ENCODE results near the gene UPK3A.

DNA sequence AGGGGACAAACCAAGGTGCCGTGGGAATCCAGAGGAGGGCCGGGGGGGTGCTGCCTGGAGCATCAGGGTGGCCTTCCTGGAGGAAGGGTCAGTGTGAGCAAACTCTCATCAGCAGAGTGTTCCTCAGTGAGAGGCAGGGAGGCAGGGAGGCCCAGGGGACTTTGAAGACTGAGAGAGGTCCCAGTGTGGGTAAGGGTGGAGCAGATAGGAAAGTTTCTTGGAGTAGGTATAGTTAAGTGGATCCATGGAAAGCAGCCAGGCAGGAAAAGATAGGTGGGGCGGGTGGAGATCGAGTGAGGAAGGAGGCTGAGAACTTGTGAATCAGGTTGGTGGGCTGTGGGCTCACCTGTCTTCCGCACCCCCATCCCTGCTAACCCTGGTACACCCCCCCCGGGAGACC is 9.3 kb downstream of the UPK3A start:
- TF ChIP-seq, protein P1, sequence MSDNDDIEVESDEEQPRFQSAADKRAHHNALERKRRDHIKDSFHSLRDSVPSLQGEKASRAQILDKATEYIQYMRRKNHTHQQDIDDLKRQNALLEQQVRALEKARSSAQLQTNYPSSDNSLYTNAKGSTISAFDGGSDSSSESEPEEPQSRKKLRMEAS (IDR thresholded peaks at IDR 0.05; ENCODE audit: low read depth, low read length): no peak
- TF ChIP-seq, protein P2, sequence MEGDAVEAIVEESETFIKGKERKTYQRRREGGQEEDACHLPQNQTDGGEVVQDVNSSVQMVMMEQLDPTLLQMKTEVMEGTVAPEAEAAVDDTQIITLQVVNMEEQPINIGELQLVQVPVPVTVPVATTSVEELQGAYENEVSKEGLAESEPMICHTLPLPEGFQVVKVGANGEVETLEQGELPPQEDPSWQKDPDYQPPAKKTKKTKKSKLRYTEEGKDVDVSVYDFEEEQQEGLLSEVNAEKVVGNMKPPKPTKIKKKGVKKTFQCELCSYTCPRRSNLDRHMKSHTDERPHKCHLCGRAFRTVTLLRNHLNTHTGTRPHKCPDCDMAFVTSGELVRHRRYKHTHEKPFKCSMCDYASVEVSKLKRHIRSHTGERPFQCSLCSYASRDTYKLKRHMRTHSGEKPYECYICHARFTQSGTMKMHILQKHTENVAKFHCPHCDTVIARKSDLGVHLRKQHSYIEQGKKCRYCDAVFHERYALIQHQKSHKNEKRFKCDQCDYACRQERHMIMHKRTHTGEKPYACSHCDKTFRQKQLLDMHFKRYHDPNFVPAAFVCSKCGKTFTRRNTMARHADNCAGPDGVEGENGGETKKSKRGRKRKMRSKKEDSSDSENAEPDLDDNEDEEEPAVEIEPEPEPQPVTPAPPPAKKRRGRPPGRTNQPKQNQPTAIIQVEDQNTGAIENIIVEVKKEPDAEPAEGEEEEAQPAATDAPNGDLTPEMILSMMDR (IDR thresholded peaks at IDR 0.05; ENCODE audit: low read depth, low read length): no peak
- TF ChIP-seq POLR2A (IDR thresholded peaks at IDR 0.05; ENCODE audit: extremely low read depth, insufficient read length) (no peak), MYC (IDR thresholded peaks at IDR 0.05; ENCODE audit: low read depth, low read length) (no peak)

Measured in NB4 (cell line).